DMS114 treated with DMSO at 0.1 percent for 48 hours (cell line): ENCODE measurements around the gene NT5M.

Experiments used
- DNase-seq: peaks from one replicate; lab custom pipeline; 2025; ENCODE audit not compliant: unreplicated experiment; lab: John Stamatoyannopoulos, UW

The NT5M gene

DNA sequence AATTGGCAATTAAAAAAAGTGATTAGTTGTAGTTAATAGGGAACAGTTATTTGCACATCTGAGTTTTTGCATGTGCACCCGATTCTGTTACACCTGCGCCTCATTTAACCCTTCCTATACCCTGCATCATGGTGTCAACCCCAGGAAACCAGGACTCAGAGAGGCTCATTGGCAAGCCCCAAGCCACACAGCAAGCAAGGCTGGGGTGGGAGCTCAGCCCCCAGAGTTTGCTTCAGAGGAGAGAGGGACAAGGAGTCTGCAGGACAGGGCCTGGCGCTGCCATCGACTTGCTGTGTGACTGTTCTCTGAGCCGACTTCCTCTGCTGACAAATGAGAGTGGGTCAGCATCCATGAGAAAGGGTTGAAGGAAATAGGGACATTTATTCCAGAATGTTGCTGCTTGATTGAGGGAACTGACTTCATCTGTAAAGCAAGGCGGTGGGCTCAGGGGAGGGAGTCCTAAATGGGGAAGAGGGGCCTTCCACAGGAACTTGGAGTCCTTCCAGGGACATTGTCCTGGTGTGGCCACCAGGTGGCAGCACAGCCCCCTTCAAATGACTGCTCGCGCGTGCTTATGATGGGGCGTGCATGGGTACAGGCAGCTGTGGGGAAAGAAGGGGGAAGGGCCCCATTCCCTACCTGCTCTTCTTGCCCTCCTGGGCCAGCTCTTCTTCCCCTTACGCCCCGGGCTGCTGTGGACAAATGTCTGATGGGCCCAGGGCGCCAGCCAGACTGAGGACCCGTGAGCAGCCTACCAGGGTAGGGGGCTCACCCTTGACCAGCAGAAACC lies 51.6 kb downstream of the NT5M start:
- DNase-seq = no peak

DNA sequence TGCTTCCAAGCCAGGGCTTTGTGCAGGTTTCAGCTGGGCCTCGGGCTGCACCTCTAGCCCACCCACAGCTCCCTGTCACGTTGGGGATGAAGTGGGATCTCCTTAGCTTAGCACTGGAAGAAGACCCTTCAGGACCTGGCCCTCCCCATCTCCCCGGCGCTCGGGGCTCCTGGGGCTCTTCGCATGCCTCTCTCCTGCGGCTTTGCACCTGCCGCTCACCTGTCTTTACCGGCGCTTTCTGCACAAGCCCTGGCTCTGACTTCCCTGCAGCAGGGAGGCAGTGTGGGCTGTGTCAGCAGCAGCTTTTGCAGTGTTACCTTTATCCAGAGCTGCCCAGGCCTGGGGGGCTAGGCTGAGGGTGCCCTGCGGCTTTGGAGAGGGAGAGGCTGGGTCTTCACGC lies 52.3 kb downstream of the NT5M start:
- DNase-seq = no peak

GRCh38 chr17:17356149-17356930 lies 53.2 kb downstream of the NT5M start:
- peak; percentile 25 for DNase-seq

- DNase-seq = no peak
Measured at GRCh38 chr17:17356931-17357270, 53.7 kb downstream of the NT5M start.

- no peak for DNase-seq
Measured at GRCh38 chr17:17358060-17358751, 55.0 kb downstream of the NT5M start.

DNA sequence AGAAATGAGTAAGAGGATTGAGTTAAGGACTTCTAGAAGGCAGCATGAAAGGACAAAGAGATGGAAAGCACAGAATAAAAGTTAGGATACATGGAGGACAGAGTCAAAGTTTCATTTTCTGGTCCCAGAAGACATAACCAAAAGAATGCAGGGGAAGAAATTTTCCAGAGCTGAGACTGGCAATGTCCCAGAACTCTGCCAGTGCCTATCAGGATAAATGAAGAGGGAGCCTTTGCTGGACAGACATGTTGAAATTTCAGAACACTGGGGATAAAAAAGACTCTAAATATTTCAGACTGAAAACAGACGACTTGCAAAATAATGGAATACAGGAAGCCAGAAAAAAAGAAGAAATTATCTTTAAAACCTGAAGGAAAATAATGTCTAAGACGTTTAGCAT lies 55.7 kb downstream of the NT5M start:
- DNase-seq = no peak

GRCh38 chr17:17359271-17359670 lies 56.1 kb downstream of the NT5M start:
- DNase-seq = no peak

- DNase-seq = no peak
Measured at GRCh38 chr17:17360087-17360730, 57.0 kb downstream of the NT5M start.

GRCh38 chr17:17361543-17361866 lies 58.3 kb downstream of the NT5M start:
- DNase-seq = no peak

DNA sequence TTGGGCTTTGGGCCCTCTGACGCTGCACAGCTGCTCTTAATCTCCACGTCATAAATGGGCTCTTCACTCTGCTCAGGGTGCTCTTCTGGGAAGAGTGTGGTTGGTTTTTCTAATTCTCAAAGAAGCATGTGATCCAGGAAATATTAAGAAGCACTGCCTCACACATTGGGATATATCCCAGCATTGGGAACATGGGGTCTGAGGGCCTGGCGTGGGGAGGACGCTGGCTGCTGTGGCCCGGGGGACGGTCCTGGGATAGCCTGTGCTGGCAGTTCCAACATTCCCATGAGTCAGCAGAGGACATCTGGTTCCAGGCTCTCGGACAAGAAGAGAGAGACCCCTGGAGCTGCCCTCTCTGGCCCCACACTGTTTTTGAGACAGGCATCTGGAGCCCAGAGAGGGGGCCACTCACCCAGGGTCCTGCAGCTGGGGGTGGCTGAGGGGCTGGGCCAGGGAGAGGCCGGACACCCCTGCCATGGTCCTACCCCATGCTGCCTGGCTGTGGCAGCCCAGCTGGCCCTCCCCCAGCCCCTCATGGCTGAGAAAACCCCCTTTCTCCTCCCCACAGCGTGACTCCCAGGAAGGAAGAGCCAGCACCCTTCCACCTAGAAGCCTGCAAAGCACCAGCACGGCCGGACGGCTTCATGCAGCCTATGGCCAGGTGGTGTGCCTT lies 58.8 kb downstream of the NT5M start:
- DNase-seq = no peak

GRCh38 chr17:17362540-17362930 lies 59.4 kb downstream of the NT5M start:
- DNase-seq = no peak

DNA sequence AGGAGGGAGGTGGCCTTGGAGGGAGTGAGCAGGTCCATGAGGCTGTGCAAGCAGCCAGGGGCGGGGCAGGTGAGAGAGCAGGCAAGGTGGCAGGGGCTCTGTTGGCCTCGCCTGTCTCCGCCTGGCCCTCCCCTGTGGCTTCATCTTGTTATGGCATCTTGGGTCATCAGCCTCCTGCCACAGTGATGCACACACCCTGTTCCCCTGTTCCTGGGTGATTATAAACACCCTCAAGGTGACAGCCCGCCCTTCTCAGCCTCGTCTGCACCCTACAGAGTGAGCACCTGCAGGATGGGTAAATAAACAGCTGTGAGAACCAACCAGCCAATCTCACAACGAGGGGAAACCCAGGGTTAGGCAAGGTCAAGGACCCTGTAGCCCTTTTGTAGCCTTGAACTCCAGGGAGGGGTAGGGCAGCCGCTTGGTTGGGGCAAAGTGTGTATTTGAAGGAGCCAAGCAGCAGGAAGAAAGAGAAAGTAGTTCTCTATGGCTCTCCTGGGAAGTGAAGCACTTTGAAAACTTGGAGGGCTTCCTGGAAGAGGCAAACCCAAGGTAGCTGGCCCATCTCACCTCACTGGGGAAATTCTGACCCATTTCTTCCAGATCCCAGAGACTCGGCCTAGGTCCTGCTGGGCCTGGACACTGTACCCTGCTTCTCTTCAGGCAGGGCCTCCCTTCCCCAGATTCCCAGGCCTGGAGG lies 60.6 kb downstream of the NT5M start:
- DNase-seq = no peak

GRCh38 chr17:17364338-17364667 lies 61.1 kb downstream of the NT5M start:
- no peak for DNase-seq

- no peak for DNase-seq
Measured at GRCh38 chr17:17365476-17366110, 62.4 kb downstream of the NT5M start.

DNA sequence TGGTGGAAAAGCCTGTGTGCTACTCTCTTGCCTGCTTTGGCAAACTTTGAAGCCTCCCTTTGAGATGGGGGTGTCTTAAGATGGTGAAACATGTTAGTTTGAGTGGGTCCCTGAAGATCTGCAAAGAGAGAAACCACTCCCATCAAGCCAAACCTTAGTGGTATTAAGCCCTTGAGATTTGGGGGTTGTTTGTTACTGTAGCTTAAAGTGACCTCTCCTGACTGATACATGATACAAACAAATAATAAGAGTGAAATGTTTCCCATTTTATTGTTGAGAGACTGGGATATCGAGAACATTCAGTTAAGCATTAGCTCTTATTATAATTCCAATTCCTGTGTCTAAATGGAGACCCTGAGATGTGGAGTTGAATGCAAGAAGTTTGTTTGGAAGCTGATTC lies 63.1 kb downstream of the NT5M start:
- DNase-seq = no peak

- DNase-seq = no peak
Measured at GRCh38 chr17:17366941-17367875, 64.0 kb downstream of the NT5M start.

GRCh38 chr17:17367931-17368330 lies 64.8 kb downstream of the NT5M start:
- no peak for DNase-seq

DNA sequence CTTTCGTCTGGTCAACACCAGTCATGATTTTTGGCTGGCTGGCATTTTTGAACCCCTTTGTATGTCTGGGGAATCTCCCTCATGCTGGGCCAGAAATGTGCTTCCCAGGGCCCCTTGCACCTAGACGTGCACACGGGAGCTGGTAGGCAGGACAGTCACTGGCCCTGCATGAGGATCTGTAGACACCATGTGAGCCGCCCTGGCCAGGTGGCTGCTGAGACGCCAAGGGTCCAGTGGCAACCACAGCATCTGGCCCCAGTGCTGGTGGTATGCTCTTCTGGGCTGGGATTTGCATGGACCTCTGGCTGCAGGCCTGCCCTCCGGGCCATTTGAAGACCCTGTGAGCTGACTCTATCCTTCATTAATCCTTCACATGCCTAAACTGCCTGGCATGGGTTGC lies 67.5 kb downstream of the NT5M start:
- DNase-seq = no peak

GRCh38 chr17:17372856-17373520 lies 69.8 kb downstream of the NT5M start:
- DNase-seq = no peak
